NCI-H1092 treated with DMSO at 0.1 percent for 48 hours (cell line): Measurements from ENCODE around the gene NCAPH2.

Experiments
- DNase-seq: peaks from one replicate; lab custom pipeline; 2025; lab: John Stamatoyannopoulos, UW

The NCAPH2 gene

GRCh38 chr22:50573491-50574382 lies 65.7 kb downstream of the NCAPH2 start:
- no peak for DNase-seq

DNA sequence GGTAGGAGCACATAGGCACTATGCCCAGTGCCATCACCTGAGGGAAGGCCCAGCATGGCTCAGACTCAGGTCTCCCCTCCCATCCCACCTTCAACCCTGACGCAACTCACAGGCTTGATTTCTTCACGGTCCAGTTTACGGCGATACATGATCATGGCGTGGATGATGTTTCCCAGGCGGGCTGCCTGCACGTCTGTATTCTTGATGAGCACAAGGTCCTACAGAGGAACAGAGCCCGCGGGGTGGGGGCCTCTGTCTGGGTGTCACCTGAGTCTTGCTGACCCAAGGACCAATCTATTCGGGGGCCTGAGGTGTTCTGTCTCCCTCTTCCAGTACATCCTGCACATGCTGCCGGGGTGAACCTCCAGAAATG lies 66.3 kb downstream of the NCAPH2 start:
- DNase-seq: no peak
